HG03060 (cell line): Measurements from ENCODE around the gene LRRC3B.
"Not testable (repeated sequence)": the region's sequence is repeated elsewhere in the genome, so short reads cannot be mapped to it uniquely, and the experiment has no call there.

Experiments
- ATAC-seq: cut with Tn5 transposase; IDR thresholded peaks from one replicate; pipeline ENCODE4 v1.9.1; 2021; ENCODE audit warnings: low read depth, moderate number of reproducible peaks; ENCODE audit not compliant: unreplicated experiment

The LRRC3B gene

GRCh38 chr3:26622621-26623418 lies at the start of gene LRRC3B:
TSS of gene LRRC3B (plus strand) at chr3:26622772. CDS start at chr3:26709673, 86,901 bp downstream.
- ATAC-seq = no peak

GRCh38 chr3:26574766-26575165 lies 47.8 kb upstream of the LRRC3B start:
- ATAC-seq = no peak

- no peak for ATAC-seq
These were observed 43.5 kb upstream of the LRRC3B start for GRCh38 chr3:26579116-26579515.

GRCh38 chr3:26587571-26587970 lies 35.0 kb upstream of the LRRC3B start:
- no peak for ATAC-seq

GRCh38 chr3:26588931-26589330 lies 33.6 kb upstream of the LRRC3B start:
- no peak for ATAC-seq

- ATAC-seq = no peak
These were observed 32.9 kb upstream of the LRRC3B start for GRCh38 chr3:26589678-26590077.

- ATAC-seq = no peak
These were observed 31.6 kb upstream of the LRRC3B start for GRCh38 chr3:26590919-26591484.

- ATAC-seq = no peak
These were observed 30.6 kb upstream of the LRRC3B start for GRCh38 chr3:26591926-26592325.

GRCh38 chr3:26592451-26592850 lies 30.1 kb upstream of the LRRC3B start:
- ATAC-seq = no peak

GRCh38 chr3:26596335-26596734 lies 26.2 kb upstream of the LRRC3B start:
- no peak for ATAC-seq

GRCh38 chr3:26603311-26603710 lies 19.3 kb upstream of the LRRC3B start:
- ATAC-seq = not testable (repeated sequence)

GRCh38 chr3:26603771-26604170 lies 18.8 kb upstream of the LRRC3B start:
- not testable (repeated sequence) for ATAC-seq

- no peak for ATAC-seq
These were observed 8.4 kb upstream of the LRRC3B start for GRCh38 chr3:26614006-26614685.

- no peak for ATAC-seq
These were observed 1.4 kb upstream of the LRRC3B start for GRCh38 chr3:26621176-26621575.

GRCh38 chr3:26621906-26622620 lies 509 bp upstream of the LRRC3B start:
- no peak for ATAC-seq

GRCh38 chr3:26623419-26624208 lies 1.0 kb downstream of the LRRC3B start:
- ATAC-seq = no peak

- ATAC-seq = no peak
These were observed 1.7 kb downstream of the LRRC3B start for GRCh38 chr3:26624209-26624765.

GRCh38 chr3:26625187-26625586 lies 2.6 kb downstream of the LRRC3B start:
- ATAC-seq = no peak

- ATAC-seq = no peak
These were observed 4.5 kb downstream of the LRRC3B start for GRCh38 chr3:26627080-26627479.

GRCh38 chr3:26628915-26629314 lies 6.3 kb downstream of the LRRC3B start:
- ATAC-seq = no peak
